Lower leg skin (tissue), 4 donors: Measurements from ENCODE around the gene AATF. TPM values are rescaled to one million over a fixed set of nuclear protein-coding genes. Genes with fewer than 3 reads are reported as not detected.
A peak's percentile ranks its signal among the peaks of the same experiment; 100 is the strongest.

ENCODE experiments used
- DNase-seq, 2 donors: peaks; one replicate each; pipeline ENCODE4 v3.0.0-alpha.2; 2019; ENCODE audit warnings: low spot score in 2 of 2
- H3K4me3 ChIP-seq: fragments of 200-600 bp; sonication (generic); 2 replicates; pipeline ENCODE4 v1.5.1; 2017; ENCODE audit warnings: mild to moderate bottlenecking, low read depth; ENCODE audit not compliant: poor library complexity, severe bottlenecking
- POLR2A ChIP-seq, 2 donors: fragments of 450-650 bp; IDR thresholded peaks; one replicate each; pipeline ENCODE4 v1.6.1; 2016 to 2017; ENCODE audit warnings: antibody characterized with exemption in 2 of 2, mild to moderate bottlenecking in 1 of 2, moderate library complexity in 1 of 2
- WGBS, 2 donors: methylation state at CpG; one replicate each; pipeline ENCODE4 v1.1.5; 2018; 5-methylcytosine and 5-hydroxymethylcytosine counted together
- intact Hi-C: fragments of 100-400 bp; cut with DNase I; formaldehyde crosslinking; loops from one replicate; pipeline ENCODE4 v1.15.0; 2023; ENCODE audit warnings: low total_unique reads
- total RNA-seq, 4 donors: library from RNA; depleted of rRNA; stranded (reverse); fragments of >200 nt; gene quantifications; one replicate each; pipeline ENCODE4 v1.1.0, GENCODE V29; 2016
- TF ChIP-seq, protein P1 (sequence below), 3 donors: fragments of 450-650 bp; IDR thresholded peaks; one replicate each; pipeline ENCODE4 v1.5.1; 2016; ENCODE audit warnings: antibody characterized with exemption in 3 of 3, mild to moderate bottlenecking in 3 of 3, moderate library complexity in 2 of 3

Gene AATF
- total RNA-seq, 4 donors from 2014 or later: 32.1 to 64.4 (median 50.6) TPM

DNA sequence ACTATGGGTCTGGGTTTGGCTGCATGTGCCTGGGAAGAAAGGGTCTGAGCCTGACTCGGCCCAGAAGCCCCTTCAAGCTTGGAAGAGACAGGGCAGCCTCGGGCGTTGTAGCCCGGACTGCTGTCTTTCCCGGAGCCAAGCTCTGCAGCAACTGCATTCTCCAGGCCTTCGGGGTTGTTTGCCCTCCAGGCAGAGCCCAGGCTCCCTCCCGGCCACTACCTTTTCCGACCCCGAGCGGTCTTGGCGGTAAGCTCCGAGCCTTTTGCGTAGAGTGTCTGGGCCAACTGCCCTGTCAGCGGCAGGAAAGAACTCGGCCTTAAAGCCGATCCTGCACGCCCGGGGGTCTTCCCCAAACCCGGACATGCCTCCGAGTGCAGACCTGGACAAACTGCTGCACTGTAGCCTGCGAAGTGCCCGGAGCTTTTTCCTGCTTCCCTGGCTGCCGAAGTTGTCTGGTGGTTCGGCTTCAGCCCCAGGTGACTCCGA lies 10.1 kb upstream of the AATF start:
- intact Hi-C loops: no loop called here
- no peak overlapping the region for H3K4me3 ChIP-seq
- peak in 1 of 2 donors; percentile 80 for DNase-seq
- 2 to 4% methylated on average over 20 to 25 of the region's 25 CpGs for WGBS, 2 donors
- TF ChIP-seq, protein P1, sequence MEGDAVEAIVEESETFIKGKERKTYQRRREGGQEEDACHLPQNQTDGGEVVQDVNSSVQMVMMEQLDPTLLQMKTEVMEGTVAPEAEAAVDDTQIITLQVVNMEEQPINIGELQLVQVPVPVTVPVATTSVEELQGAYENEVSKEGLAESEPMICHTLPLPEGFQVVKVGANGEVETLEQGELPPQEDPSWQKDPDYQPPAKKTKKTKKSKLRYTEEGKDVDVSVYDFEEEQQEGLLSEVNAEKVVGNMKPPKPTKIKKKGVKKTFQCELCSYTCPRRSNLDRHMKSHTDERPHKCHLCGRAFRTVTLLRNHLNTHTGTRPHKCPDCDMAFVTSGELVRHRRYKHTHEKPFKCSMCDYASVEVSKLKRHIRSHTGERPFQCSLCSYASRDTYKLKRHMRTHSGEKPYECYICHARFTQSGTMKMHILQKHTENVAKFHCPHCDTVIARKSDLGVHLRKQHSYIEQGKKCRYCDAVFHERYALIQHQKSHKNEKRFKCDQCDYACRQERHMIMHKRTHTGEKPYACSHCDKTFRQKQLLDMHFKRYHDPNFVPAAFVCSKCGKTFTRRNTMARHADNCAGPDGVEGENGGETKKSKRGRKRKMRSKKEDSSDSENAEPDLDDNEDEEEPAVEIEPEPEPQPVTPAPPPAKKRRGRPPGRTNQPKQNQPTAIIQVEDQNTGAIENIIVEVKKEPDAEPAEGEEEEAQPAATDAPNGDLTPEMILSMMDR (IDR thresholded peaks at IDR 0.05): no peak
- no peak for TF ChIP-seq POLR2A (IDR thresholded peaks at IDR 0.05)

DNA sequence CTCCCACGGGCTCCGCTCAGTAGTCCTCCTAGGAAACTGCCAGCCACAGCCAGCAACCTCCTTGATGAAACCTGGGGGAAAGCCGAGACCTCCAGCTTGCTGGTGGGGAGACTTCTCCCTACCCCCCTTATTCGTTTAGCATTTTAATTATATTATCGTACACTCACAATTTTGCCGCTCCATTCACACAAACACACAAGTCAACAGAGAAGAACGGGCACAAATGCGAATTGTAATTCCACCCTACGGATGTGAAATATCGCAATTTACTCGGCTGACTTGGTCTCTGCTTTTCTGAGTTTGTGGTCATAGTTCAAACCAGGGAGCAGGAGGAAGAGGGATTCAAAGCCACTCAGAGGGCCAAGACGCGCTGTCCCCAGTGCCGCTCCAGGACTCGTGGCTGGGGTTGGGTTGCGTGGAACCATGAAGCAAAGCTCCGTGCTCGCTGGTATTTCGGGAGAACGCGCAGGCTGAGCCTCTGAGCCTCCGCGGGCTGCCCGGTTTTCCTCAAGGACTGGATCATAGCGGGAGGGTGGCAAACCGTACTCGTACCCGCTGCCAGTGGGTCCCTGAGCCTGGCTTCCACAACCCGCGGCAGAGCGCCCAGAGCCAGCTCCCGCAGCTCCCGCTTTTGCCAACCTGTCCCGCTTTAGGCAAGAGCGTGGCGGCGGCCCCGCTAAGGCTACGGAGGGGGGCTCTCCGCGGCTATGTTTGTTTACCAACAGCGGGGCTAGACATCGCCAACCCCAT lies 9.5 kb upstream of the AATF start:
- 8 to 11% methylated on average over 41 to 43 of the region's 43 CpGs for WGBS, 2 donors
- no peak overlapping the region for H3K4me3 ChIP-seq
- TF ChIP-seq, protein P1 (IDR thresholded peaks at IDR 0.05): no peak
- no peak for TF ChIP-seq POLR2A (IDR thresholded peaks at IDR 0.05)
- intact Hi-C loops: no loop called here
- DNase-seq: peak in 1 of 2 donors; percentile 77

DNA sequence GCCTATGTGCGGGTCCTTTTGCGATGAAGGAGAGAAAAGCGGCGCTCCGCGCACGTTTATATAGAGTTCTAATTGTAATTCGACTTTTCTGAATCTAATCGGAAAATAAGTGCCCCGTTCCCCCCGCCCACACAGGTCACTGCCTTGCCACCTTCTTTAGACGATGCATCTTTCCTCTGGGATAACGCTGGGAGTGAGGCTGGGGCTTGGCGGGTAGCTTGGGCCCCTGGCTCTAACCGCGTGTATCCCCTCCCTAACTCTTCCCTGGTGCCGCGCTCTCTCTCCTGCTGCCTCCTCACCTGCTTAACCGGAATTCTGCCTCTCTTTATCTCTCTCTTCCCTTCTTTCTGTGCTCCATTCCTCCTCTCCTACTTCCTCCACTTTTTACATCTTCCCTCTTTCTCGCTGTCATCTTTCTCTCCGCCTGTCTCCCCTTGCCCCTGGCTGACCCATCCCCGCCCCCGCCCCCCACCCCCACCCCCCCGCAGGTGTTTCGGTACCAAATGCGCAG lies 8.9 kb upstream of the AATF start:
- WGBS, 2 donors: 4% methylated on average over 26 of the region's 26 CpGs
- TF ChIP-seq POLR2A (IDR thresholded peaks at IDR 0.05): no peak
- TF ChIP-seq, protein P1 (IDR thresholded peaks at IDR 0.05): no peak
- intact Hi-C loops: no loop called here
- DNase-seq: no peak
- H3K4me3 ChIP-seq: no peak overlapping the region

DNA sequence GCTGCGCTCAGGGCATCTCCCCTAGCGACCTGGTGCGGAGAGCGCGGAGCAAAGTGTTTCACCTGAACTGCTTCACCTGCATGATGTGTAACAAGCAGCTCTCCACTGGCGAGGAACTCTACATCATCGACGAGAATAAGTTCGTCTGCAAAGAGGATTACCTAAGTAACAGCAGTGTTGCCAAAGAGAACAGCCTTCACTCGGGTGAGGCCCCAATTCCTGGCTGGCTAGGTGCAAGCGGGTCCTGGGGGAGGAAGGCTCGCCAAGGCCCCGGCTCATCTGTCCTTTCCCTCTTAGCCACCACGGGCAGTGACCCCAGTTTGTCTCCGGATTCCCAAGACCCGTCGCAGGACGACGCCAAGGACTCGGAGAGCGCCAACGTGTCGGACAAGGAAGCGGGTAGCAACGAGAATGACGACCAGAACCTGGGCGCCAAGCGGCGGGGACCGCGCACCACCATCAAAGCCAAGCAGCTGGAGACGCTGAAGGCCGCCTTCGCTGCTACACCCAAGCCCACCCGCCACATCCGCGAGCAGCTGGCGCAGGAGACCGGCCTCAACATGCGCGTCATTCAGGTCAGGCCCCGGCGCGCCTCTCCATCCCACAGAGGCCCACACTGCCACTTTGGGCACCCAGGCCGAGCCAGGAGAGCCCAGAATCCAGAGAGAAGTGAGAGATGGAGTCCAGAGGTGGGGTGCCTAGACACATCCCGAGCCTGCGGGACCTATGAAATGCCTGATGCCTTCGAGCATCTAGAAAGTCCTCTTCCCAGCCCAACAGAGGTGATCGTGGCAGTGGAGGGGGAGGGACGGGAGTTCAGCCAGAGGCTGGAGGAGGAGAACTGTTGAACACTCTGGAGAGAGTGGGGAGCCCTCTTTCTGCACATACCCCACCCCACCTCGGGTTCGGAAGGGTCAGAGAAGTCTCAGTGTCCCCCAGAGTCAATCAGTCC lies 8.2 kb upstream of the AATF start:
- no peak overlapping the region for H3K4me3 ChIP-seq

More for the DNA sequence above, 8.2 kb upstream of the AATF start:
- TF ChIP-seq POLR2A (IDR thresholded peaks at IDR 0.05): no peak
- TF ChIP-seq, protein P1 (IDR thresholded peaks at IDR 0.05): no peak
- 6 to 8% methylated on average over 34 to 36 of the region's 52 CpGs for WGBS, 2 donors
- peak in 1 of 2 donors; percentile 80 for DNase-seq
- intact Hi-C loops: no loop called here
